Skeletal muscle tissue (tissue), 5 donors: ENCODE measurements around the gene SPART. TPM values are rescaled to one million over a fixed set of nuclear protein-coding genes. Genes with fewer than 3 reads are reported as not detected.

Source experiments
- H3K27ac ChIP-seq: one replicate; pipeline ENCODE4 v1.7.0; 2013; ENCODE audit warnings: mild to moderate bottlenecking, low read depth, low read length, inconsistent platforms
- H3K27me3 ChIP-seq, 3 donors: one replicate each; pipeline ENCODE4 v1.7.0; 2013; ENCODE audit warnings: low read length in 3 of 3; ENCODE audit not compliant: control insufficient read depth in 3 of 3, insufficient read depth in 3 of 3
- H3K36me3 ChIP-seq, 3 donors: one replicate each; pipeline ENCODE4 v1.7.0; 2013; ENCODE audit warnings: low read length in 3 of 3; ENCODE audit not compliant: control insufficient read depth in 3 of 3, insufficient read depth in 3 of 3
- H3K4me1 ChIP-seq, 3 donors: one replicate each; pipeline ENCODE4 v1.7.0; 2013; ENCODE audit warnings: low read length in 3 of 3, mild to moderate bottlenecking in 3 of 3; ENCODE audit not compliant: control insufficient read depth in 3 of 3, insufficient read depth in 3 of 3
- H3K4me3 ChIP-seq, 3 donors: one replicate each; pipeline ENCODE4 v1.7.0; 2013; ENCODE audit warnings: low read length in 3 of 3
- H3K9ac ChIP-seq, 3 donors: one replicate each; pipeline ENCODE4 v1.7.0; 2013; ENCODE audit warnings: low read length in 3 of 3, mild to moderate bottlenecking in 3 of 3, moderate library complexity in 2 of 3, low read depth in 1 of 3
- H3K9me3 ChIP-seq, 3 donors: one replicate each; pipeline ENCODE4 v1.7.0; 2013; ENCODE audit warnings: low read length in 3 of 3; ENCODE audit not compliant: control insufficient read depth in 3 of 3
- small RNA-seq: library from RNA; depleted of rRNA; stranded (forward); fragments of <200 nt; gene quantifications from one replicate; pipeline ENCODE3, GENCODE V24; 2014
- total RNA-seq: library from RNA; depleted of rRNA; stranded (reverse); fragments of >200 nt; gene quantifications from one replicate; pipeline ENCODE4 v1.2.3, GENCODE V29; 2014
- donor health status: Osteomylitis.

The SPART gene
- total RNA-seq, 1 donor from 2014 or later: 34.4 TPM

DNA sequence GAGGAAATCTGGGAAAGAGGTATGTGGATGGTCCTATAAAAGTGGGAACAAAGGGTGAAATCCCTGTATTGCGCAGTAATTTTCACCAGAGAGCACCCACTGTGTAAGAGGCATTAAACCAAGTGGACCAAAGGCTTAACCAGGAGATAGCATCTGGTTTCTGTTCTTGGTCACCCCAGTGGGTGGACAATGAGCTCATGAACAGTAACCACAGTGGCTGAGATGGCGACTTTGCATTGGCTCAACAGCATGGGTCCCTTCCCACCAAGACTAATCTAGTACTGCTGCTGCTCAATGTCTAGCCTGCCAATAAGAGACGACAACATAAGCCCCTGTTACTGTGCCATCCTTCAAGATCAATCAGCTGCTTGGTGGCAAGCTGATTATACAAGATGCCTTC, 85.2 kb downstream of the SPART start:
- Histone ChIP-seq H3K4me1 (no peaks in the 10 kb centered on the region), H3K9me3 (no peaks in the 10 kb centered on the region), H3K9ac (no peak overlapping the region), H3K27me3 (no peaks in the 10 kb centered on the region), H3K4me3 (no peak overlapping the region), H3K27ac (no peak overlapping the region), H3K36me3 (no peaks in the 10 kb centered on the region)

DNA sequence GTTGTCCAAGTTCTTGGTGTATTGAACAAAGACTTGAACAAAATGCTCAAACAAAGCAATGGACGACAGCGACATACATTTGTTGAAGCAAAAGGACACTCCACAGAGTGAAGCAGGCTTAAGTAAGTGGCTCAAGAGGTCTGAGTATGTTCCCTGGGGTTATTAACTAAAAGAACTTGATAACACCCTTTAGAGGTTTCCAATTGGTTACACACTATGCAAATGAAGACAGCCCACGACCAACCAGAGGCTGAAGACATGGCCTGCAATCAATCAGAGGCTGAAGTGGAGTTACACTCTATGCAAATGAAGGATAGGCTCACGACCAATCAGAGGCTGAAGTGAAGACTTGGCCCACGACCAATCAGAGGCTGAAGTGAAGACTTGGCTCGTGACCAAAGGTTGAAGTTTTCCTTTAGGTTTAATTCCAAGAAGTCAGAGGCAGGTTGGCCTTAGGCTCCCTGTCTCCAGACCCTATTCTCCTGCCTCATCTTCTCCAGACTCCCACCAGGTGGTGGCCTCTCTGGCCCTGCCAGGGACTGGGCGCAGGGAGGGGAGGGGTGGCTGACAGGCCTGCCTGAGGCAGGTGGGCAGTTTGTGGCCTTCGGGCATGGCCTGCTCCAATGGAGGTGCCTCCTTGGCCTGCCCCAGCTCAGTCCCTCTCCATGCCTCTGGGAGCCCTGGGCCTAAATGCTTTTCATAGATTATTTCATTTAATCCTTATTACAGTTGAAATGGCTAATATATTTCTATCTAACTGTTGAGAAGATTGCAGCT, 86.6 kb downstream of the SPART start:
- H3K9me3 ChIP-seq: no peaks in the 10 kb centered on the region

DNA sequence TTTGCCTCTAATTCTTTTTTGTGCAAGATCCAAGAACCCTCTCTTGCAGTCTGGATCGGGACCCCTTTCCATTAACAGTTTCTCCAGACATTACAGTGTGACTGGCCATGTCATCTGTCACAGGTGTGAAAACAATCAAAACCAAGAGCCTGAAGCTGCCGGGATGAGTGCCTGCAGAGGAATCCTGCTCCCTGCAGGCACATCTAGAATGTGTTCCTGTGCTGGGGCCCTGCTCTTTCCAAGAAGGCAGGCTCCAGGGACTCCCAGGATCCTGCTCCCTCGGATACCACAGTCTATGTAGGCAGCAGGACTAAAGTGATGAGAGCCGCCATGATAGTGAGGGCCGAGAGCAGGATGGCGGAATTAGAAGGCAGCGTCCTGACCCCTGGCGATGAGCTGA, 87.4 kb downstream of the SPART start:
- no peaks in the 10 kb centered on the region for H3K9me3 ChIP-seq
- no peak overlapping the region for H3K9ac ChIP-seq
- H3K4me1 ChIP-seq: no peaks in the 10 kb centered on the region
- H3K27me3 ChIP-seq: no peaks in the 10 kb centered on the region
- H3K27ac ChIP-seq: no peak overlapping the region
- no peak overlapping the region for H3K4me3 ChIP-seq
- no peaks in the 10 kb centered on the region for H3K36me3 ChIP-seq

More for the DNA sequence above, 86.6 kb downstream of the SPART start:
- H3K4me1 ChIP-seq: no peaks in the 10 kb centered on the region
- no peak overlapping the region for H3K9ac ChIP-seq
- no peak overlapping the region for H3K27ac ChIP-seq
- no peak overlapping the region for H3K4me3 ChIP-seq
- no peaks in the 10 kb centered on the region for H3K36me3 ChIP-seq
- H3K27me3 ChIP-seq: no peaks in the 10 kb centered on the region

Small RNA genes within 50 kb of the gene (small RNA-seq; reads per million reads assigned to genes)
- gene RNU6-71P: not detected

Other genes with a start within 250 kb of the SPART start
- 92.9 TPM for gene DCLK1, start 215.0 kb downstream of the SPART start, total RNA-seq
- 3.1 TPM for gene SOHLH2, start 131.8 kb downstream of the SPART start, total RNA-seq
- 2.1 TPM for gene CCDC169, start 48.6 kb downstream of the SPART start, total RNA-seq
- 0.52 TPM for gene CCNA1, start 86.1 kb upstream of the SPART start, total RNA-seq